HG03103 (cell line): ENCODE results near the gene TPRN.
A peak's percentile ranks its signal among the peaks of the same experiment; 100 is the strongest.

Source experiments
- ATAC-seq: cut with Tn5 transposase; IDR thresholded peaks from one replicate; pipeline ENCODE4 v1.9.1; 2021; ENCODE audit warnings: low read depth; ENCODE audit not compliant: unreplicated experiment

Gene TPRN

DNA sequence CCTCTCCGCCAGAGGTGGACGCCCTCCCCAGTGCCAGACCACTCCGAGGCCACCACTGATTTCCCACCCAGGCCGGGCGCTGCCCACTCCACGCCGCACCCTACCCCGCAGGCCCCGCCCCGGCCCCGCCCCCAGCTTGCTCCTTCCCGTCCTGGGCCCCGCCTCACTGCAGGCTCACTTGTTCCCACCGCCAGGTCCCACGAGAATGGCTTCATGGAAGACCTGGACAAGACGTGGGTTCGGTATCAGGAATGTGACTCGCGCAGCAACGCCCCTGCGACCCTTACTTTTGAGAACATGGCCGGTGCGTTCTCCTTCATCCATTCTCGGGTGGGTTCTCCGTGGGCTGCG, 37.2 kb downstream of the TPRN start:
- no peak for ATAC-seq

DNA sequence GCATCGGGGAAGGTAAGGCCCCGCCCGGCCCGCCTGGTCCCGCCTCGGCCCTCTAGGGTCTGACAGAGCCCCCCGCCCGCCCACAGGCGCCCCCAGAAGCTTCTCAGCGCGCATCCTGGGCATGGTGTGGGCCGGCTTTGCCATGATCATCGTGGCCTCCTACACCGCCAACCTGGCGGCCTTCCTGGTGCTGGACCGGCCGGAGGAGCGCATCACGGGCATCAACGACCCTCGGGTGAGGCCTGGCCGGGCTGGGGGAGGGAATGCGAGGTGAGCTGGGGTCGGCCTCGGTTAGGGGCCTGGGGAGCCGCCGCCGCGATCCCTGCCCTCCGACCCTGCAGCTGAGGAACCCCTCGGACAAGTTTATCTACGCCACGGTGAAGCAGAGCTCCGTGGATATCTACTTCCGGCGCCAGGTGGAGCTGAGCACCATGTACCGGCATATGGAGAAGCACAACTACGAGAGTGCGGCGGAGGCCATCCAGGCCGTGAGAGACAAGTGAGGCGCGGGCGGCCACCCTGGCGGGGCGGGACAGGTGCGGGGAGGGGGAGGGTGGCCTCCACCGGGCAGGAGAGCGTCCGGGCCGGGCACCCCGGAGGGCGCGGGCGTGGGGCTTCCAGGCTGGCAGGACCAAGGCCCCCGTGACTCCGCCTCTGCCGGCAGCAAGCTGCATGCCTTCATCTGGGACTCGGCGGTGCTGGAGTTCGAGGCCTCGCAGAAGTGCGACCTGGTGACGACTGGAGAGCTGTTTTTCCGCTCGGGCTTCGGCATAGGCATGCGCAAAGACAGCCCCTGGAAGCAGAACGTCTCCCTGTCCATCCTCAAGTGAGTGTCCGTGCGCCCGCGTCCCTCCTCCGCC, 37.8 kb downstream of the TPRN start:
- no peak for ATAC-seq

DNA sequence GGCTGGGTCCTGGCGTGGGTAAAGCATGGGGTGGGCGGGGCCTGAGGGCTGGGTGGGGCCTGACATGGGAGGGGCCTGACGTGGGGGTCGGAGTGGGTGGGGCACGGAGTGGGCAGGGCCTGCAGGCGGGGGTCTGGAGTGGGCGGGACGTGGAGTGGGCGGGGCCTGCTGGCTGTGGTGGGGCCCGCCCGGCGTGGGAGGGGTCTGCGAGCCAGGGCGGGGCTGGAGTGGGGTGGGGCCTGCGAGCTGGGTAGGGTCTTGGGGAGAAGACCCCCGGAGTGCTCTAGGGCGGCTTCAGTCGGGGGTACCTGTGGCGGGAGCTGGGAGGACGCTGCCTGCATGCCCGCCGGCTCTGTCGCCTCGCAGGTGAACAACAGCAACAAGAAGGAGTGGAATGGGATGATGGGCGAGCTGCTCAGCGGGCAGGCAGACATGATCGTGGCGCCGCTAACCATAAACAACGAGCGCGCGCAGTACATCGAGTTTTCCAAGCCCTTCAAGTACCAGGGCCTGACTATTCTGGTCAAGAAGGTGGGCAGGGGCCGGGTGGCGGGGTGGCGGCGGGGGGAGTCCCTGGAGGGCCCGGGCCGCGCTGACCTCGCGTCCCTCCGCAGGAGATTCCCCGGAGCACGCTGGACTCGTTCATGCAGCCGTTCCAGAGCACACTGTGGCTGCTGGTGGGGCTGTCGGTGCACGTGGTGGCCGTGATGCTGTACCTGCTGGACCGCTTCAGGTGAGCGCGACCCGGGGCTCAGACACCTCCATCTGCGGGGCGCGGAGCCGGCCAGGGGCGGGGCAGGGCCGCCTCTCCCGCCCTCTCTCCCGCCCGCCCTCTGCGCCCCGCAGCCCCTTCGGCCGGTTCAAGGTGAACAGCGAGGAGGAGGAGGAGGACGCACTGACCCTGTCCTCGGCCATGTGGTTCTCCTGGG, 38.7 kb downstream of the TPRN start:
- no peak for ATAC-seq

DNA sequence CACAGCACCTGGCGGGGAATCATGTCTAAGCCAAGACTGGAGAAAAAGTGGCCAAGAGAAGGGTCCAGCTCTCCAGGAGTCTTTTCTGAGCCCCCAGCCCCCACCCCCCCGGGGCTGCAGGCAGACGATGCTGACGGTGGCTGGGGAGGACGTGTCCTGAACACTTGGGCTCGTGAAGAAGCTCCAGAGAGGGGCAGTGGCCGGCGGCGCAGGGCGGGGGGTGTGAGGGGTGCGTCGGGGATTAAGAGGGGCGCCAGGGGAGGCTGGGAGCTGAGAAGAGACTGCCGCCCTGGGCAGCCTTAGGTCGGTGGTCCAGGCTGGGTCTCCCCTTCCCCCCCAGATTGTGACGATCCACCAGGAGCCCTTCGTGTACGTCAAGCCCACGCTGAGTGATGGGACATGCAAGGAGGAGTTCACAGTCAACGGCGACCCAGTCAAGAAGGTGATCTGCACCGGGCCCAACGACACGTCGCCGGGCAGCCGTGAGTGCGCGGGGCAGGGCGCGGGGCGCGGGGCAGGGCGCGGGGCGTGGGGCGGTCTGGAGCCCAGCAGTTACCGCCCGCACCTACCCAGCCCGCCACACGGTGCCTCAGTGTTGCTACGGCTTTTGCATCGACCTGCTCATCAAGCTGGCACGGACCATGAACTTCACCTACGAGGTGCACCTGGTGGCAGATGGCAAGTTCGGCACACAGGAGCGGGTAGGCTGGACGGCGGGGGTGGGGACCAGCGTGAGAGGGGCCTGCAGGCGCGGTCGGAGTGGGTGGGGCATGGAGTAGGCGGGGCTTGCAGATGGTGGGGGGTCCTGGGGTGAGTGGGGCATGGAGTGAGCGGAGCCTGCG, 39.6 kb downstream of the TPRN start:
- no peak for ATAC-seq

DNA sequence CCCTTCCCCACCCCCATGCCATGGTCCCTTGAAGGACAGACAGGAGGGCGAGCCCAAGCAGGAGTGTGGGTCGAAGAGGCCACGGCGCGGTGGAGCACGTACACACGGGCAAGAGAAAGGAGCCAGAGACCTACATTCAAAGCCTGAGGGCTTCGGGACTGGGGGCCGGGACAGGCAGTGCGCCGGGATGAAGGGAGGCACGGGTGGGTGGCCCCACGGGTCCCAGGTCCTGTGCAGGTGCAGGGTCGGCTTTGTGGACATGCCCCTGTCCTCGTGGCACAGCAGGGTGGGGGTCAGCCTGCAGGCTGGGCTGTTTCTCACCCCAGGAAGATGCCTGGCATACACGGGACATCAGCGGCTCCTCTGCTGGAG, 40.5 kb downstream of the TPRN start:
- no peak for ATAC-seq

DNA sequence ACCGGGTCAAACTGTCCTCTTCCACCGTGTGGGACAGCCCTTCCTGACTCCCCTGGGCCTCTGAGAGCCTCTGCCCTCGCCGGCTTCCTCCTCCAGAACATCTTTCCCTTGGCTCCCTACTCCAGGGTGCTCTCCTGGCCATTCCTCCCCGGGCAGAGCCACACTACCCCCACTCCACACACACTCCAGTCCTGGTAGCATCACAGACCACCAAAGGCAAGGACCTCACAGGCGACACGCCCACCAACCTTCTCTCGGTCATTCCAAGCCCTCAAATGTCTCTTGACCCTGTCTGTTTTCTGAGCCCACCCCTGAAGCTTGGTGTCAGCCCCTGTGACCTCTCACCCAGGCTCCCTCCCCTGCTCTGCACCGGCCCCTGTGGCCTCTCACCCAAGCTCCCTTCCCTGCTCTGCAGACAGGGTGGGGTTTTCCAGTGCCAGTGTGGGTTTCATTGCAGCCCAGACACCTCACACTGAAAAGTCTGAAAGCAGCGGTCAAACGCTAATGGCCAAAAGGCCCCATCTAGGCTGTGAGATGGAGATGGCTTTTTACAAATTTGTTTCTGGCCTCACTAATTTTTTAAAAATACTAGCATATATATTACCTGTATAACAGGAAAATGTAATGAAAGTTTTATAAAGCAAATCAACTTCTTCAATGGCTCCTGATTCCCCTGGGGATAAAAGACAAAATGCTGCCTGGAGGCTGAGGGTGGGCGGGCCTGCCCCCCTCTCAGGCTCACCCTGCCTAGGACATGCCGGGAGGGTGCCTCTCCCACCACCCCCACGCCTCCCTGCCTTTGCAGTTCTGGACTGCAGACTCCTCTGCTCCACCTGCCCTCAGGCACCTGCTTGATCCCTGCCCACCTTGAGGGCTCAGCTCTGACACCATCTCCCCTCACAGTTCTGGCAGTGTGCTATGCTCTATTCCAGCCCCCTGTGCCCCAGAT, 41.2 kb downstream of the TPRN start:
- no peak for ATAC-seq

DNA sequence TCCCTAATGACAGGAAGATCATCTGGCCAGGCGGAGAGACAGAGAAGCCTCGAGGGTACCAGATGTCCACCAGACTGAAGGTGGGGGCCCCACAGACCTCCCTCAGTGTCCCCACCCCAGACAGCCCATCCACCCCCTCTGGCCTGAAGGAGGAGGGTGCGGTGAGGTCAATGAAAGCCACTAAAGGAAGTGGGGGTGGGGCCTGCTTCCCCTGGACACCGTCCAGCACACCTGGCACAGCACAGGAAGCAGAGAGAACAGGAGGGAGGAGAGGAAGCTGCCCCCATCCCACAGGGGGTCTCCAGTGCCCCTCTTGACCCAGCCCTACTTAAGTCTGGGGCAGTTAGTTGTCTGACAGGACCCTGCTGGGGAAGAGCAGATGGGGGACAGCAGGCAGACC, 41.9 kb downstream of the TPRN start:
- no peak for ATAC-seq

DNA sequence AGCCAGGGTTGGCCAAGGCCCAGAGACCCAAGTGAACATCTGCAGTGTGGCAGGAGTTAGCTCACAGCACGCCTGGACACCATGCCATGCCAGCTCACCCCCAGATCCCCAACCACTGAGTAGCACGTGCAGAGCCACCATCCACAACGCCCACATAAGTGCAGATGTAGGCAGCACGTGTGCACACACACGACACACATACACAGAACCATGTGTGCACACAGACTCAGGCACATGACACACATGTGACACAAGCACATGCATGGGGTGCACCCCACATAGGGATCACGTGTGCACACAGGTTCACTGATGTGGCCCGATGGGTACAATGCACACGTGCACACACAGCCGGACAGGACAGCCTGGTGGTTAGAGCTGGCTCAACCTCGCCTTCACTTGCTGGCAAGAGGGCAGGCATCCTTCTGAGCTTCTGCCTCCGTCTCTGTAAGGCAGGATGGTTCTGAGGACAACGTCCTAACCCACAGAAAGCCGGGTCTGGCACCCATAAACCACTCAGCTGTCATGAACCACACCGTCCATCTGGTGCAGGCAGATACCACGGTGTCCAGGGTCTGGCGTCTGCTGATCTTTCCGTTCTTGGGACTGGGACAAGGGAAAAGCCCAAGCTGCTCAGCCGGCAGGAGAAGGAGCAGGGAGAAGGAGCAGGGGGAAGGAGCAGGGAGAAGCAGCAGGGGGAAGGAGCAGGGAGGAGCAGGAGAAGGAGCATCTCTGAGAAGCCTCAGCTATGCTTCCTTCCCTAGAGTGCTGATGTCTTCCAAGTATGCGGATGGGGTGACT, 42.7 kb downstream of the TPRN start:
- ATAC-seq: no peak

DNA sequence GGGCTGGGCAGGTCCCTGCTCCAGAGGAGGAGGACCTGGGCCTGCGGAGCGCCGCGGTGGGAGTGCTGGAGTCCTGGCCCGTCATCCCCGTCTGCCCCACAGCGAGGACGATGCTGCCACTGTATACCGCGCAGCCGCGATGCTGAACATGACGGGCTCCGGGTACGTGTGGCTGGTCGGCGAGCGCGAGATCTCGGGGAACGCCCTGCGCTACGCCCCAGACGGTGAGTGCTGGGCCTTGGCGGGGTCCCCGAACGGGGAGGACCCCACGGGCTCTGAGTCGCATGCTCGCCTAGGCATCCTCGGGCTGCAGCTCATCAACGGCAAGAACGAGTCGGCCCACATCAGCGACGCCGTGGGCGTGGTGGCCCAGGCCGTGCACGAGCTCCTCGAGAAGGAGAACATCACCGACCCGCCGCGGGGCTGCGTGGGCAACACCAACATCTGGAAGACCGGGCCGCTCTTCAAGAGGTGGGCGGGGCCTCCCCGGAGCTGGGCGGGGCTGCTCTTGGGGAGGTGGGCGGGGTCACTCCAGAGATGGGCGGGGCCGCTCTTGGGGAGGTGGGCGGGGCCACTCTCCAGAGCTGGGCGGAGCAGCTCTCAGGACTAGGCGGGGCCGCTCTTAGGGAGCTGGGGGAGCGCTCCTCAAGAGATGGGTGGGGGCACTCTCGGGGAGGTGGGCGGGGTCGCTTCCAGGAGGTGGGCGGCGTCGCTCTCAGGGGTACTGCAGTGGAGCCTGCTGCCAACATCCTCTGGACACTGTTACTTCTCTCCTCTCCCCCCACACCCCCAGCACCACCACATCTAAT, 43.8 kb downstream of the TPRN start:
- peak; percentile 45 for ATAC-seq

DNA sequence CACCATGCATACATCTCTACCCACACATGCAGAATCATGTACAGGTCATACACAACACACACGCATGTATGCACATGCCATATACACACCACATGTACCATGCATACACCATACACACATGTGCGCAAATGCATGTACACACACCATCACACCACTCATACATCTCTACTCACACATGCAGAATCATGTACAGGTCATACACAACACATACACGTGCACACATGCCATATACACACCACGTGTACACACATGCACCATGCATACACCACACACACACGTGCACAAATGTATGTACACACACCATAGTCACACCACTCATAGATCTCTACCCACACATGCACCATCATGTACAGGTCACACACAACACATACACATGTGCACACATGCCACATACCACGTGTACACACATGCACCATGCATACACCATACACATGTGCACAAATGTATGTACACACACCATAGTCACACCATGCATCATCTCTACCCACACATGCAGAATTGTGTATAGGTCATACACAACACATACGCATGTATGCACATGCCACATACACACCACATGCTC, 47.6 kb downstream of the TPRN start:
- ATAC-seq: no peak

DNA sequence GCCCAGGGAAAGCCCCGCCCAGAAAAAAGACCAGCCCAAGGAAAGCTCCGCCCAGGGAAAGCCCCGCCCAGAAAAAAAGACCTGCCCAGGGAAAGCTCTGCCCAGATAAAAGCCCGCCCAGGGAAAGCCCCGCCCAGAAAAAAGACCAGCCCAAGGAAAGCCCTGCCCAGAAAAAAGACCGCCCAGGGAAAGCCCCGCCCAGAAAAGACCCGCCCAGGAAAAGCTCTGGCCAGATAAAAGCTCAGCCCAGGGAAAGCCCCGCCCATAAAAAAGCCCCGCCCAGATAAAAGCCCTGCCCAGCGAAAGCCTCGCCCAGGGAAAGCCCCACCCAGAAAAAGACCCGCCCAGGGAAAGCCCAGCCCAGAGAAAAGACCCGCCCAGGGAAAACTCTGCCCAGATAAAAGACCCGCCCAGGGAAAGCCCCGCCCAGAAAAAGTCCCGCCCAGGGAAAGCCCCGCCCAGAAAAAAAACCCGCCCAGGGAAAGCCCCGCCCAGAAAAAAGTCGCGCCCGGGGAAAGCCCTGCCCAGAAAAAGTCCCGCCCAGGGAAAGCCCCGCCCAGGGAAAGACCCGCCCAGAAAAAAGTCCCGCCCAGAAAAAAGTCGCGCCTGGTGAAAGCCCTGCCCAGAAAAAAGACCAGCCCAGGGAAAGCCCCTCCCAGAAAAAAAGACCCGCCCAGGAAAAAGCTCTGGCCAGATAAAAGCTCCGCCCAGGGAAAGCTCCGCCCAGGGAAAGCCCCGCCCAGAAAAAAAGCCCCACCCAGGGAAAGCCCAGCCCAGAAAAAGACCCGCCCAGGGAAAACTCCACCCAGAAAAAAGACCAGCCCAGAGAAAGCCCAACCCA, 49.7 kb downstream of the TPRN start:
- ATAC-seq: peak; percentile 37

DNA sequence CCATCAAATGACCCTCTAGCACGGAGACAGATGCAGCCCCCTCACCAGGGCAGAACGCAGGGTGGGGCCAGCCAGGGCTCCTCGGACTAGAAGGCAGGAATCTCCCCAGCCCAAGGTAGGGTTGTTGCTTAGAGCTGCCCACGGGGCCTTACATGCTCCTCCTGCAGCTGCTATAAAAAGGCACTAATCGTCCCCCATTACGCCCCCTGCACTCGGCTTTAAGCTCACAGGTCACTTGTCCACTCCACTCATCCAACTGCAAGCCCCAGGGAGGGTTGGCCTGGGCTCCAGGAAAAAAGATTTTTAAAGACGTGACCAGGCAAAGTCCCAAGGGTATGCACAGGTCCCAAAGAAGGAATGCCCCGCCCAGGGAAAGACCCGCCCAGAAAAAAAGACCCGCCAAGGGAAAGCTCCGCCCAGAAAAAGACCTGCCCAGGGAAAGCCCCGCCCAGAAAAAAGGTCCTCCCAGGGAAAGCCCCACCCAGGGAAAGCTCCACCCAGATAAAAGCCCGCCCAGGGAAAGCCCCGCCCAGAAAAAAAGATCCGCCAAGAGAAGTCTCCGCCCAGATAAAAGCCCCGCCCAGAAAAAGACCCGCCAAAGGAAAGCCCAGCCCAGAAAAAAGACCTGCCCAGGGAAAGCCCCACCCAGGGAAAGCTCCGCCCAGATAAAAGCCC, 50.5 kb downstream of the TPRN start:
- ATAC-seq: peak; percentile 29

DNA sequence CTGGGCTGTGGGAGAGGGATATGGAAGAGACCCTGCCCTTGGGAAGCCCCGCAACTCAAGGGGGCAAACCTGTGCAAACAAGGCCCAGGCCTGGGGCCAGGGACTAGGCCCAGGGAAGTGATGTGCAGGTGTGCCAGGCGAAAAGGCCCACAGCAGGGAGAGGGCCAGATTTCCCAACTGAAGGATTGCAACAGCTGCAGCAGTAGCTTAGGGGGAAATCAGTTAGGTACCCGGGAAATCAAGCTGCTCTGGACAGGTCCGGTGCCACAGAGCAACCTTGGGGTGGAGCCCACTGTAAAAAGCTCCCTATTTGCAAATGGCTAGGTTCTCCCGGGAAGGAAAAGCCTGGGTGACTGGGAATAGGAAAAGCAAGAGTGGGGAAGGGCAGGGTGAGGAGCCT, 51.2 kb downstream of the TPRN start:
- ATAC-seq: no peak

DNA sequence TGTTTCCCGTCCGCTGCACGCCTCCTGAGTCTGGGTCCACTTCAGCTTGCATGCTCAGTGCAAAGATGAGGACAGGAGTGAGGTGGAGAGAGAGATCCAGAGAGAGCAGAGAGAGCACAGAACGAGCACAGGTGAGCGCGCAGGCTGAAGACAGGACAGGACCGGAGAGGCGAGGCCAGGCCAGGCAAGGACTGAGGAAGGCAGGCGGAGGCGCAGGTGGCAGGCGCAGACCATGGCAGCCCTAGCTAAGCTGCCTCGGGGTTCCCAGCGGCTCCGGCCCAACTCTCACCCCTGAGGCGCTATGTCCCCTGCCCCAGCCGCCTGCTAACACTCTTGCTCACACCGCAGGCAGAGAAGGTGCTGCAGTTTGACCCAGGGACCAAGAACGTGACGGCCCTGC, 51.9 kb downstream of the TPRN start:
- ATAC-seq: no peak

DNA sequence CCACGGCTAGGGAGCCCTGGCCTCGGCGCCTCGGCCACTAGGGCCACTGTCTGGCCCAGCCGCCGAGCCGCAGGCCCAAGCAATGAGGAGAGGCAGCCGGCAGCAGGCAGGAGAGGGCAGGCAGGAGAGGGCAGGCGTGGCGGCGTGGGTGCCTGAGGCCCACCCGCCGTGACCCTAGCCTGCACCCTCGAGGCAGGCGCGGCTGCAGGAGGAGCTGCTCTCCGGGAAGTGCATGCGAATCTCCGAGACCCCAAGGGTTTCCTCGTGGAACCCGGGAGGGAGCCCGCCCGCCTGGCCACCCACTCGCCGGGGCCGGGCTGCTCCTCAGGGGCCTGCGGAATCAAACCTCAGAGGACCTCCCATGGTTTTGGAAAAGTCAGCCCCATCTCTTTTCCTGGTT, 52.3 kb downstream of the TPRN start:
- ATAC-seq: no peak

DNA sequence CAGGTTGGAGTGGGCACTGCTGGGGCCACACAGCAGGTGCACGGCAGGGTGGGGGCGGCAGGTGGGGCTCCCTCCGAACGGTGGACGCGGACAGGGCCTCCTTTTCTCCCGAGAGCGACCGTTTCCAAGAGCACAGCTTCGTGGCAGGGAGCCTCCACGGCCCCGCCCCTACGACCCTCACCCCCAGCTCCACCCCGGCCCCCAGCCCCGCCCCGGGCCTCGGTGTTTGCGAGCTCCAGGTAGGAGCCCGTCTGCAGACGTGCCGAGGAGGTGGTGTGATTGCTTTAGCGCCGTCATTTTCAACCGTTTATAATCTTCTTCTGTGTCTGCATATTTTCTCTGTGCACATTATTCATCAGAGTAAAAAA, 52.8 kb downstream of the TPRN start:
- no peak for ATAC-seq
